Lower leg skin (tissue), 4 donors: ENCODE measurements around the gene LSM3. TPM values are rescaled to one million over a fixed set of nuclear protein-coding genes. Genes with fewer than 3 reads are reported as not detected.

Source experiments
- DNase-seq, 2 donors: peaks; one replicate each; pipeline ENCODE4 v3.0.0-alpha.2; 2019; ENCODE audit warnings: low spot score in 2 of 2
- H3K4me3 ChIP-seq: fragments of 200-600 bp; sonication (generic); 2 replicates; pipeline ENCODE4 v1.5.1; 2017; ENCODE audit warnings: mild to moderate bottlenecking, low read depth; ENCODE audit not compliant: poor library complexity, severe bottlenecking
- POLR2A ChIP-seq, 2 donors: fragments of 450-650 bp; IDR thresholded peaks; one replicate each; pipeline ENCODE4 v1.6.1; 2016 to 2017; ENCODE audit warnings: antibody characterized with exemption in 2 of 2, mild to moderate bottlenecking in 1 of 2, moderate library complexity in 1 of 2
- WGBS, 2 donors: methylation state at CpG; one replicate each; pipeline ENCODE4 v1.1.5; 2018; 5-methylcytosine and 5-hydroxymethylcytosine counted together
- intact Hi-C: fragments of 100-400 bp; cut with DNase I; formaldehyde crosslinking; loops from one replicate; pipeline ENCODE4 v1.15.0; 2023; ENCODE audit warnings: low total_unique reads
- total RNA-seq, 4 donors: library from RNA; depleted of rRNA; stranded (reverse); fragments of >200 nt; gene quantifications; one replicate each; pipeline ENCODE4 v1.1.0, GENCODE V29; 2016
- TF ChIP-seq, protein P1 (sequence below), 3 donors: fragments of 450-650 bp; IDR thresholded peaks; one replicate each; pipeline ENCODE4 v1.5.1; 2016; ENCODE audit warnings: antibody characterized with exemption in 3 of 3, mild to moderate bottlenecking in 3 of 3, moderate library complexity in 2 of 3

The LSM3 gene
- total RNA-seq, 4 donors from 2014 or later, result 7.6 to 11.4 (median 8.2) TPM

DNA sequence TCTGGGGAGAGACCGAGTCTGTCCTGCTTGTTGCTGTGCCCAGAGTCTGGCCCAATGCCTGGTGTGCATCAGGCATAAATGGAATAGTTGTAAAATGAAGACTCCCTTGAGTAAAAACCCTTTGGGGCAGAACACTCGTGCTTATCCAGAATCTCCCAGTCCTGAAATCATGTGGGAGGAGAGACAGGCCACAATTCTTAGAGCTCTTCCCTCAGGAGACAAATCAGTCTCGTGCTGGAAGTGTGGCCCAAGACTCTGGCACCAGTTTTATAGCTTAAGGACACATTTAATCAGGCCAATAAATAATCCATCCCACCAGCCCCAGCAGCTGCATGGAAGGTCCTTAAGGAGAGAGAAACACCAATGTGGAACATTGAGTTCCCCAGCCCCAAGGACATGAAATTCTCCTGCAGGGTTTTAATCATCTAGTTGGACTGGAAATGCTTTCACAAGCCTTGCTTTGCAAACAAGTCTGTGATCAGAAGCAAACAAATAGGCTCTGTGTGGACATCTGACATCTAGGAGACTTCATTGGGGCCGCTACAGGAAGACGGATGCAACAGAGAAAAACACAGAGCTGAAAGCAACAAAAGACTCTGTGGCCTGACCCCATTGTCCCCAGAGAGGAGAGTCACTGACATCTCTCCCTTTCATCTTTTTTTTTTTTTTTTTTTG, 70.4 kb downstream of the LSM3 start:
- no peak for TF ChIP-seq POLR2A (IDR thresholded peaks at IDR 0.05)
- TF ChIP-seq, protein P1, sequence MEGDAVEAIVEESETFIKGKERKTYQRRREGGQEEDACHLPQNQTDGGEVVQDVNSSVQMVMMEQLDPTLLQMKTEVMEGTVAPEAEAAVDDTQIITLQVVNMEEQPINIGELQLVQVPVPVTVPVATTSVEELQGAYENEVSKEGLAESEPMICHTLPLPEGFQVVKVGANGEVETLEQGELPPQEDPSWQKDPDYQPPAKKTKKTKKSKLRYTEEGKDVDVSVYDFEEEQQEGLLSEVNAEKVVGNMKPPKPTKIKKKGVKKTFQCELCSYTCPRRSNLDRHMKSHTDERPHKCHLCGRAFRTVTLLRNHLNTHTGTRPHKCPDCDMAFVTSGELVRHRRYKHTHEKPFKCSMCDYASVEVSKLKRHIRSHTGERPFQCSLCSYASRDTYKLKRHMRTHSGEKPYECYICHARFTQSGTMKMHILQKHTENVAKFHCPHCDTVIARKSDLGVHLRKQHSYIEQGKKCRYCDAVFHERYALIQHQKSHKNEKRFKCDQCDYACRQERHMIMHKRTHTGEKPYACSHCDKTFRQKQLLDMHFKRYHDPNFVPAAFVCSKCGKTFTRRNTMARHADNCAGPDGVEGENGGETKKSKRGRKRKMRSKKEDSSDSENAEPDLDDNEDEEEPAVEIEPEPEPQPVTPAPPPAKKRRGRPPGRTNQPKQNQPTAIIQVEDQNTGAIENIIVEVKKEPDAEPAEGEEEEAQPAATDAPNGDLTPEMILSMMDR (IDR thresholded peaks at IDR 0.05), result no peak
- WGBS, 2 donors, result 26 to 44% methylated on average over 5 of the region's 5 CpGs
- DNase-seq, result peak in 1 of 2 donors; percentile 88
- H3K4me3 ChIP-seq, result no peak overlapping the region
- intact Hi-C loops, result no loop called here

Other genes starting within 250 kb of the LSM3 start
- 10 to 100 TPM in 3 of 4 donors, 1 to 10 TPM in 1; 8.4 to 14.6 (median 11.8) TPM for gene CHCHD4, start 53.9 kb upstream of the LSM3 start, total RNA-seq
- 100 to 1,000 TPM; 184 to 225 (median 202) TPM for gene TMEM43, start 53.8 kb upstream of the LSM3 start, total RNA-seq
- gene XPC, start 216 bp upstream of the LSM3 start, total RNA-seq, result 100 to 1,000 TPM in 1 of 4 donors, 10 to 100 TPM in 3; 50.6 to 110 (median 76.2) TPM
- 100 to 1,000 TPM in 1 of 4 donors, 10 to 100 TPM in 3; 34.4 to 166 (median 55.2) TPM for gene SLC6A6, start 223.8 kb downstream of the LSM3 start, total RNA-seq